Esophagus mucosa (tissue), 1 donor: ENCODE data around the gene MITF. TPM values are rescaled to one million over a fixed set of nuclear protein-coding genes. Genes with fewer than 3 reads are reported as not detected.

Source experiments
- ATAC-seq: fragments of 200-7000 bp; cut with Tn5 transposase; one replicate; pipeline ENCODE4 v1.9.1; 2020
- total RNA-seq: library from RNA; stranded (reverse); gene quantifications from one replicate; pipeline ENCODE4 v1.2.4, GENCODE V29; 2023
- donor health status: DM: yes; HTN: yes; CAD: no.

MITF gene
- total RNA-seq, 1 donor from 2014 or later = 2.1 TPM

GRCh38 chr3:69842351-69842750 lies 103.1 kb downstream of the MITF start:
- no peak for ATAC-seq

- no peak for ATAC-seq
These were observed 103.5 kb downstream of the MITF start for GRCh38 chr3:69842789-69843188.

GRCh38 chr3:69844706-69845105 lies 105.4 kb downstream of the MITF start:
- ATAC-seq = no peak

DNA sequence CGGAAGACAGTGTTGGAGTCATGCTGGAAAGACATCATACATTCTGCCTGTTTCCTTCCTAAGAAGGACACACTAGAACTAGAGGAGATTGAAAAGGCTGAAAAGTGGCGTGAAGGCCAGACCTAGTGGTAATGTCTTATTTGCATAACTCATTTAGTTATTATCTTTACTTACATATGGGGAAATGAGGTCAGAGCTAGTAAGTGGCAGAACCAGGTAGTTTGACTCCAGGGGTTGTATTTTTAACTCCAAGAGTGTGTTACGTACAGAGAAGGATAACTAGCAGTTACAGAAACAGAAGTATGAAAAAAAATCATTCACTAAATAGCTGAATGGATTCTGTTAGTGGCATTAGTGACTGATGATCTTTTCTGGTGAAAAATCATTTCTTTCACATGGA lies 108.0 kb downstream of the MITF start:
- ATAC-seq = no peak

DNA sequence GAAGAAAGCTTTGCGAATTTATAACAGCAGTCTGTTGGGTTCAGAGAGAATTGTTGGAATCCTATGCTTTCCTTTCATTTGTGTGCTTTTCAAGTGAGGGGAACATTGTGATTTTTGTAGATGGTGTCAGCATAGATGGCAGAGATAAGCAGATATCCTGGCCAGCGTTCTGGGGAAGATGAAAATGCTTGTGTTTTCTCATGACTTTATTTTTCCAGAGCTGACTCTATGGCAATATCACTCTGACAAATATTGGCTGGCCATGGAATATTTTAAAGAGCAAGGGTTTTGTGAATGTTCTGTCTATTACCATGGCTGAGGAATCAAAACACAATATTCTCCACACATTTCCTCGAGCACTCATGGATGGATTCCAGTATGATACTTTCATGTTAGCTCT lies 108.8 kb downstream of the MITF start:
- no peak for ATAC-seq

GRCh38 chr3:69850849-69851248 lies 111.6 kb downstream of the MITF start:
- ATAC-seq = no peak

DNA sequence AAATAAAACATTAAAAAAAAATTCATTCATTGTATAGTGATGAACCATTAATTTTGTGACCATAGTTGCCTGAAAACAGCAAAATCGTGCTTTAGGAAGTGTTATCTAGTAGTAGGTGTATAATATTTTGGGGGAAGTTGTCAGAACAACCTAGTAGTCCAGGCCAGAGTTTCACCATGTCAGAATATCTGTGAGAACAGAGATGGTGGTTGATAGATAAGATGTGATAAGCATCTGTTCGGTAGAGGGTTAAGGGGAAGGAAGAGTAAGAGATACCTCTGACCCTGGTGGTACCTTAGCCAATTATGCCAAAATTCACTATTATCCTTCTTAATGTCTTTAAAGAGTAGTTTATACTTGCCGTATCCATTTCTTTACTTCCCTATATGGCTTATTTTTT lies 113.8 kb downstream of the MITF start:
- ATAC-seq = no peak

- no peak for ATAC-seq
These were observed 116.3 kb downstream of the MITF start for GRCh38 chr3:69855436-69856162.

- no peak for ATAC-seq
These were observed 117.9 kb downstream of the MITF start for GRCh38 chr3:69856965-69857705.

DNA sequence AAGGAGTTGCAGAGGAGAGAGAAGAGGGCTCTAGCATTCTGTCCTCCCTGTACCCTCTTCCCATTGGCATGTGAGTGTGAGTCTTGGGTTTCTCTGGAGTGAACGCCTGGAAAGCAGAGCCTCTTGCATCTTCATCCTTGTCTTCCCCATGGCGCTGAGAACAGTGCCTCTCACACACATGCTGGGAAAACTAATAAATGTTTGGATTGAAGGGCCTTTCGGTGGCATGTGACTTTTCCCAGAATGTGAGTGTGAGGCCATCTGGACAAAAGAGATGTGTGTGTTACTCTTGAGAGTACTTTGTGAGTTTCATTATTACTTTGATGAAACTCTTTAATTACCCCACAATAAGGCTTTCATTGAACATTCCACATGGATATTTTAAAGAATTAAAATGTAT lies 122.3 kb downstream of the MITF start:
- no peak for ATAC-seq

DNA sequence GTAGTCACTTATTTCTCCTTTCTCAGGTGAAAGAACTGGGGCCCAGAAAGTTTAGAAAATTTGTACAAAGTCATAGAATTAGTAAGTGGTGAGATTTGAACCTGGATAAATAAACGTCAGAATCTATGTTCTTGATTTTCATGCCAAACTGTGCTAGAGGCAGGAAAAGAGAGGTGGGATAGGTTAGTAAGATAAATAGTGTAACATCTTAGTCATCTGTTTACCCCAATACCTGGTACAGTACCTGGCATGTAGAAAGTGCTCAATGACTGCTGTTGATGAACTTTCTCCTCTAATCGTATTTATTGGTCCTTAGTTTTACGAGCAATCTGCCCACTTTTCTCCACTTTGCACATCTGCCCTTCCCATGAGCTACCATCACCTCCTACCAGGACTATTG lies 124.9 kb downstream of the MITF start:
- no peak for ATAC-seq

DNA sequence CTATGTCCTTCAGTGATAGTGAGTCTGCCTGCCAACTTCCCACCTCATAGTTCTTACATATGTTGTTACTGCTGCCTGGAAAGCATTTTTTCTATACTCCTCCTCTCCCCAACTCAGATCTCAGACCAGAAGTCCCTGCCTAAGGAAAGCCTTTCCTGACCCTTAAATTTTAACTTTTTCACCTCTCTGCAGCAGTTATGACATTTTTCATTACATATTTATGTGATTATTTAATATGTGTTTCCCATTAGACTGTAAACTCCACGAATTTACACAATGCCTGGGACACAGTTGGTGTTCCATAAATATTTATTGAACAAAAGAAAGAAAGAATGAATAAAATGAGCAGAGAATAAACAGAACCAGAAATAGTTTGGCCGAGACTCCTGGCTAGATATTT lies 125.5 kb downstream of the MITF start:
- no peak for ATAC-seq

GRCh38 chr3:69865925-69866679 lies 126.8 kb downstream of the MITF start:
- ATAC-seq = peak; percentile 52

- no peak for ATAC-seq
These were observed 127.9 kb downstream of the MITF start for GRCh38 chr3:69866988-69867720.

DNA sequence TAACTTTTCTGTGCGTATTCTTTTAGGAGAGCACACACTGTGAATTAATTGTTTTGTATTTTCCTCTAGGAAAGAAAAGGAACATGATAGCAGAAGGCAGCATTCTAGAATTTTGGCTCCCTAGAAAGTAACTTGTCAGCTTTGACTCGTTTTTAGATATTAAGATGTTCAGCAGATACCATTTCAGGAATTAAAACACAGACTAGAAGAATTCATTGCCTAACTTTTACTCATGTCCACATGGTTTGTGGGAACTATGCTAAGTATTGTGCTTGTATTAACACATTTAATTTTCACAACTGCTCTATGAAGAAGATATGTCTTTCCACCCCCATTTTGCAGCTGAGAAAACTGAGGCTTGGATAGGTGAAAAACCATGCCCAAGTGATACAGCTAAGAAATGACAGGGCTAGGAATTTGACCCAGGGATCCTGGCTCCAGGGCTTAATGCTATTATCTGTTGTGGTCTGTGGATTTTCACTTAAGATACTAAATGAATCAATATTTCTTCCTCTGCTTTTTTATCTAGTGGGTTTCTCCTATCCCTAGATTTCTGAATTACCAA lies 128.8 kb downstream of the MITF start:
- no peak for ATAC-seq

GRCh38 chr3:69868841-69869420 lies 129.7 kb downstream of the MITF start:
- no peak for ATAC-seq

- no peak for ATAC-seq
These were observed 130.4 kb downstream of the MITF start for GRCh38 chr3:69869643-69870042.

DNA sequence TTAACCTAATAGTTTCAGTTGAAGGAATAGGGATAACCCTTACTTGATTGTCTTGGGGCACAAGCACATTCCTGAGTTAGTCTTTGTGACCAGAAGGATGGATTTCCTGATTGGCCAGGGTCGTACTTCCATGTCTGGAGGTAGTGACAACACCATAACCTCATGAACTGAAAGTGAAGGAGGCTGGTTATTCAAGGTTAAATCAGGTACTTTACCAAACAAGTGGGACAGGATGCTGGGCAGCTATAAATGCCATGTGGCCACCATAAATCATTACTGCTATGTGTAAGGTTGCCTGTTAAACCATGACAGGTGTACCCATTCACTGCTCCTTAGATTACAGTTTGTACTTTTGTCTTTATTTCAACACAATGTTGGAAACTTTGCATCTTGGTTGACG lies 132.0 kb downstream of the MITF start:
- ATAC-seq = no peak

DNA sequence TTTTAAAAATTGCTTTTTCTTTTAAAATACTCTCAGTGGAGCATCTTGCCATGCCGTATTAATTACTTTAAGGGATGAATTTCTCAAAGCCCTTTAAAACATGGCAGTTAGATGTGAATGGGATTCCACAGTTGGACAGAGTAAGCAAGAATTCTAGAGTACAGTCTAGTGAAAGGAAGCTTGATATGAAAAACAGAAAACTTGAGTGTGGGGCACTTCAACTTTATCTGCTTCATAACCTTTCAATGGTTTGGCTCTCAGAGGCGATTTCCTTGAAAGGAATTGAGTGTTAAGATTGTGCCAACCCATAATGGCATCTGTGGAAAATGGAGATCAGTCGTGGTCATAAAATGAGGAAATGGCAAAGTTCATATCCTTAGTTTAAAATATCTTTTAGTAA lies 132.6 kb downstream of the MITF start:
- ATAC-seq = no peak

DNA sequence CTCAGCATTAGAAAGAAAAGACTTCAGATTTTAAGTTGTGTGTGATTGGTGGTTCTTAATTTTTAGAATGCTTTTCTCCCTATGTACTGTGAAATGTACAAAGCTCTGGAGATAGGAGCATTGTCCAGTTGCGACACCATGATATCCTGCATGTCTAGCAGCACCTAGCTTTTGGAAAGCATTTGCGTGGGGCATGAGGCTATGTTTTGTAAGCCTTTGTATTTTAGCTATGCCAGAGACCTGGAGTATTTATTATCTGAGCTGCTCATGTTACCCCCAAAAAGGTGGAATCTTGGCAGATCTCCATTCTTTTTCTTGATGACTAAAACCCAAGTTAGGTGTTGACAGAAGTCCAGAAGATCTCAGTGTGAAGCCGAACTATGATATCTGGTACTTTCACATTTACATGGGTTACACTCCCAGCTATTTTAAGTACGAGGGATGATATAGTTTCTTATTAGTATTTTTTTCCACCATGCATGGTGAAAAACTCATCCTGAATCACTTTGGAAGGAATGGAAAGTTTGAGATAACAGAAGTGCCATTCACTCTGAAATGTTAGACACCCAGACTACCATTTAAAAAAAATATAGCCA lies 133.6 kb downstream of the MITF start:
- no peak for ATAC-seq

DNA sequence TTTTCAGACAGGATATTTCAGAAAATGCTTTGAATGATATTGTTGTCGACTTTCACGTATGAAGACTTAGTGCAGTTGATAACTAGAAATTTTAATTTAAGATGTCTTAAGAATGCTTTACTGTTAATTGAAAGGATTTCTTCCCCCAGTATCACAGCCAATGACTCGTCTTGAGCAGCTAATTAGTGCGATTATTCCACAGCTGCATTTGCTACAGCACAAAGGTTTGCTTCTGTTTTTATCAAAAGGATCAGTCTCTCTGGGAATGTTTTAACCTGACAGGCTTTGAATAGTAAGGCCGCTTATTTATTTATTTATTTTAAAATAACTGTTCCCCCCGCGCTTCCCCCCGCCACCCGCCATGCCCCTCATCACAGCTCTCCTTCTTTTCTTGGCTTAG lies 136.8 kb downstream of the MITF start:
- ATAC-seq = no peak

- no peak for ATAC-seq
These were observed 139.0 kb downstream of the MITF start for GRCh38 chr3:69878254-69878653.
